HTR-8/SVneo (cell line): ENCODE results near the gene SAA4.
"Not testable (repeated sequence)": the region's sequence is repeated elsewhere in the genome, so short reads cannot be mapped to it uniquely, and the experiment has no call there.

Source experiments
- DNase-seq: peaks from one replicate; pipeline ENCODE4 v3.0.0; 2011; ENCODE audit warnings: low spot score, mixed read lengths; ENCODE audit not compliant: insufficient read length
- FAIRE-seq: peaks from 2 replicates; lab custom pipeline; 2011; peaks lifted over from hg19 to GRCh38; lab: Jason Lieb, UNC

Gene SAA4

DNA sequence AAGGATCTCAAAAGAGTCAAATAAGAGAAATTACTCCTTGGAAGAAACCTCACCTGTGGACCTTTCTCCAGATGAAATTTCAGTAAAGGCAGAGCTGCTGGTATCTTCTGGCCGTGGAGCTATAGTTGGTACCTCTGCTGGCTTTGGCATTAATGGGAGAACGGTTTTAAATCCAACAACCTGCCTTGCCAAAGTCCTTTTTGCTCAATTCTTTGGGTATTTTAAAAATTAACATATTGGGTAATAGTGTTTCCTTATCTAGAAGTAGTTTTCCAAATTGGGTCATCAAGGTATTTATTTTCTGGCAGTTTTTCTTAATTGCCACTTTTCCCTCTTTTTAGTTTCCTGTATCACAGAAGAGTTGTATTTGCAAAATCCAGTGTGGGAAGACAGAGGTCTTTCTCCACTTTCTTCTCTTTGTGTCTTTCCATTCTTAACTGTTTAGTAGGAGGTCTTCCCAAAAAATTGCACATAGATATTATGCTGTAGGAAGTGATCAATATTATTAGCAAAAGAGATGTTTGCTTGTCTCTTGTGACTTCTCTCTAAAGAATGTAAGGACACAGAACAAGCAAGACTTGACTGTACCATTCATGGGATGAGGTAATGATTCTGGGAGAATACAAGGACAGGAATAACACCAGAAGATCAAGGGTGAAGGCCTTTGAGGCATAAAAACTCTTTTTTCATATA is at the start of gene SAA4:
SAA4 (minus strand) TSS at position 139 of the 693 bp plus-strand sequence. CDS start 876 bp downstream, outside the sequence.
- FAIRE-seq: no peak
- no peak for DNase-seq

DNA sequence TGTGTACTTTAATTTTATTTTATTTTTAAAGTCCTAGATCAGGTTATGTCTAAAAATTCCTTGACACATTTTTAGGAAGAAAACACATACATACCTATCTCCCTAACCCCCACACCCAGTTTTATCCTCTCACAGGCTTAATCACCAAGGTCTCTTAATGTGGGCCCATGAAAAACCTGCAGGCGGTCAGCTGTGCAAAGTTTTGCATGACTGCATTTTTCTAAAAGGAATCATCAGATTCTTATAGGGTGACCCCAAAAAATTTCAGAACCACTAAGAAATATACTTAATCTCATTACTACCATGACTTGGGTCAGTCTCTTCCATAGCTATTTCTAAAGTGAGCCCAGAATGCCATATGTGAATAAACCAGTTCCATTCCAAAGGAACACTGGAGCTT is 49.2 kb upstream of the SAA4 start:
- no peak for FAIRE-seq
- no peak for DNase-seq

GRCh38 chr11:18282626-18283025 is 46.0 kb upstream of the SAA4 start:
- FAIRE-seq (no peak), DNase-seq (no peak)

- no peak for FAIRE-seq
- no peak for DNase-seq
These were observed 43.9 kb upstream of the SAA4 start for GRCh38 chr11:18280438-18281045.

DNA sequence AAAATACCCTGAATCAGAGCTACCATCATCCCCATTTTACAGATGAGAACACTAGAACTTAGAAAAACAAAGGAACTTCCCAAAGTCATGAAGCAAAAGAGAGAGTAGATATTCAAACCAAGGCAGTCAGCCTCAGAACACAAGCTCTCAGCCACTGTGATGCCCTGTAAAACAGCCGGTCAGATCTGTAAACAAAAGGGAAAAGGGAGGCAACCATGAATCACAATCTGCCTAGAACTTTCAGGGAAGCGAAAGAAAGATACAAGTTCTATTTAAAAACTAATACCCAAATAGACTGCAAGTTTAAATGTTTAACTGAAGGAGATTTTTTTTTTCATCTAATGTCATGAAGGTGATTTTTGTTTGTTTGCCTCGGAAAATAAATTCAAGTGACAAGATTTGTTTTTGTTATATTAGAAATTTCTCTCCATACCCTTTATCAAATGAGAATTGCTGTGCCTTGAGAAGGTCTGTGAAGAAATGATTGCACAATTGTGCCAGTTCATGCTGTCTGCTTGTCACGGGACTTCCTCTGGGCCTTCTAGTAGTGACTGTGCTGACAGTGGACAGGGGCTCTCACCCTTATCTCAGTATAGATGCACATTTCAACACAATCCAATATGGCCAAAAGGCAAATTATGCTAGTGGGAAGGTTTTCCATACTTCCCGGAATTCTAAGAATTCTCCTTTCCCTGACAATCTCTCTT is 41.1 kb upstream of the SAA4 start:
- DNase-seq (no peak), FAIRE-seq (no peak)

DNA sequence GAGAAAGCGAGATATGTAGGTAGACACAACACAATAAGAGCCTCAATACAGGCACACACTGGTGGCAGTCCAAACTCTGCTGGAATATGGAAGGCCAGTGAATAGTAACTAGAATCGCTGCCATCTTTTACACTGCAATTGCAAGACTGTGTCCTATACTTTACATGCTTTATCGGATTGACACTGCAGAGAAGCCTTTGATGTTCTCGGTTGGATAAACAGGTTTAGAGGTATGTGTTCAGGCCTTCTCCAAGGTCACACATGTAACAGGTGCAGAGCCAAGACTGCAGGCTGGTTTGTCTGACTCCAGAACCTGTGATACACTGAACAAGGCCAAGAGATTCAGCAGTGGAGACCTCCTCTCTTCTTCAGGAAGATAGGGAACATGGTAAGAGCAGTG is 34.6 kb upstream of the SAA4 start:
- no peak for DNase-seq
- no peak for FAIRE-seq

- DNase-seq (no peak), FAIRE-seq (no peak)
These were observed 33.5 kb upstream of the SAA4 start for GRCh38 chr11:18270102-18270501.

GRCh38 chr11:18269252-18269651 is 32.6 kb upstream of the SAA4 start:
- FAIRE-seq, DNase-seq: not testable (repeated sequence)

DNA sequence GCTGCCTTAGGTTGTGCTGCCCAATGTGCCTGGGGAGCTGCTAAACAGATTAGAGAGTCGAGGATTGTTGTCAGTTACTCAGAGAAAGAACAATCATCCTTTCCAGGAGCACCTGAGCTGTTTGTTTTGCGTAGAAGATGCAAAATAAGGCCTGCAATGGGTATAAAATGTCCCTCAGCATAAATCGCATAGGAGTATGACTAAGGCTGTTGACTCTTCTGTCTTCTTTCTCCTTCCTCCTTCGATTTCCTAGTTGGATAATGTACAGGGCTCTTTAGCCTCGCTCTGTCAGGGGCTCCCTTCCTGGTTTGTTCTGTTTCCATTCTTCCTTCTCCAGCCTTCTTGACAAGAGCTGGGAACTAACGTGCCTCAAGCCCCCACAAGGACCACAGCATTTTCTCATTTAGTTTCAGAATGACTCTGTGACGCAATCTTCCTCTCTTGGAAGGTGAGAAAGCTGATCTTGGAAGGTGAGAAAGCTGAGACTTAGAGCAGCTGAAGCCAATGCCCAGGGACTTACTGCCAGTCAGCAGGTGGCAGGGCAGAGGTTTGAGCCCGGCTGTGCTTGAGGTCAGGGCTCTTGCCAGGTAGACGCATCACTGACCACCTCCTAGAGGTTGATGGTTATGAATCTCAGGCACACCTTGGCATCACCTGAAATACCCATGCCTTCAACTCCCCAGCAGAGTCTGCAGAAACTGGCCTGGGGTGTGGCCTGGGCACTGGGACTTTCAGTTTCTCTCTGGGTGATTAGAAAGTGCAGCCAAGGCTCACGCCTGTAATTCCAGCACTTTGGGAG is 30.9 kb upstream of the SAA4 start:
- not testable (repeated sequence) for FAIRE-seq, DNase-seq

DNA sequence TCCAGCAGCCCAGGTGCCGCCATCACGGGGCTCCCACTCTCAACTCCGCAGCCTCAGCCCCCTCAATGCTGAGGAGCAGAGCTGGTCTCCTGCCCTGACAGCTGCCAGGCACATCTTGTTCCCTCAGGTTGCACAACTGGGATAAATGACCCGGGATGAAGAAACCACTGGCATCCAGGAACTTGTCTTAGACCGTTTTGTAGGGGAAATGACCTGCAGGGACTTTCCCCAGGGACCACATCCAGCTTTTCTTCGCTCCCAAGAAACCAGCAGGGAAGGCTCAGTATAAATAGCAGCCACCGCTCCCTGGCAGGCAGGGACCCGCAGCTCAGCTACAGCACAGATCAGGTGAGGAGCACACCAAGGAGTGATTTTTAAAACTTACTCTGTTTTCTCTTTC is 29.3 kb upstream of the SAA4 start, which contains the start of gene SAA1:
SAA1 (plus strand) TSS at position 316 of the 400 bp plus-strand sequence. CDS start 624 bp downstream, outside the sequence.
- no peak for FAIRE-seq
- no peak for DNase-seq

DNA sequence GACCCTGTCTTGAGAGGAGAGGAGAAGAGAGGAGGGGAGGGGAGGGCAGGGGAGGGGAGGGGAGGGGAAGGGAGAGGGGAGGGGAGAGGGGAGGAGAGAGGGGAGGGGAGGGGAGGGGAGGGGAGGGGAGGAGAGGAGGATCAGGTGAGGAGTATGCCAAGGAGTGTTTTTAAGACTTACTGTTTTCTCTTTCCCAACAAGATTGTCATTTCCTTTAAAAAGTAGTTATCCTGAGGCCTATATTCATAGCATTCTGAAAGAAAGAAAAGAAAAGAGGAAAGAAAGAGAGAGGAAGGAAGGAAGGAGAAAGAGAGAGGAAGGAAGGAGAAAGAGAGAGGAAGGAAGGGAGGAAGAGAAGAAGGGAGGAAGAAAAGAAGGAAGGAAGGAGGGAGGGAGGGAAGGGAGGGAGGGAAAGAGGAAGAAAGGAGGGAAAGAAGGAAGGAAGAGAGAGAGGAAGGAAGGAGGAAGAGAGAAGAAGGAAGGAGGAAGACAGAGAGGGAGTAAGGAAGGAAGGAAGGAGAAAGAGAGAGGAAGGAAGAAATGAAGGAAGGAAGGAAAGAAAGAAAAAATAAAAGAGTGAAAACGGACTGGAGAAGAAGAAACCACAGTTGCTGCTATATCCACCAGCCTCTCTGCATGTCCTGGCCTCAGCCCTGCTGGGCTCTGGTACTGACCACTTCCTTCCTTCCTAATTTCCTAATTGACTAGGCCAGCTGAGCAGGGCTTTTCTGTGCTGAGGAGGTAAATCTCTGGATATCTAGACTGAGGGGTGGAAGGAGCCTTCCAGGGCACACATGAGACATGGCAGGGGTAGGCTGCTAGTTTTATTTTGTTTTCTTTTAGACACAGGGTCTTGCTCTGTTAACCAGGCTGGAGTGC is 28.3 kb upstream of the SAA4 start:
- no peak for FAIRE-seq
- DNase-seq: no peak

- FAIRE-seq: no peak
- no peak for DNase-seq
These were observed 27.4 kb upstream of the SAA4 start for GRCh38 chr11:18264035-18264434.

- DNase-seq, FAIRE-seq: not testable (repeated sequence)
These were observed 26.2 kb upstream of the SAA4 start for GRCh38 chr11:18262681-18263350.

DNA sequence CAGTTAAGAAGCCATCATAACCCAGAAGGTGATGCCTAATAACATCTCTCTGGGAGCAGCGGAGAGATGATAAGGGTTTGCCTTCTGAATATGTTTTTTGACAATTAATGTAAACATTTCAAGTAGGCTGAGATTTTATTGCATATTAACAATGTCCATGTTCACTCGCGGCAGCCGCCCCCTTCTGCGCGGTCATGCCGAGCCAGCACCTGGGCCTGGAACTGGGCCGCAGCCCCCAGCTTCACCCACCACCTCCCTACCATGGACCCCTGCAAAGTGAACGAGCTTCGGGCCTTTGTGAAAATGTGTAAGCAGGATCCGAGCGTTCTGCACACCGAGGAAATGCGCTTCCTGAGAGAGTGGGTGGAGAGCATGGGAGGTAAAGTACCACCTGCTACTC is 25.1 kb upstream of the SAA4 start:
- FAIRE-seq (no peak), DNase-seq (no peak)

- no peak for DNase-seq
- no peak for FAIRE-seq
These were observed 22.7 kb upstream of the SAA4 start for GRCh38 chr11:18259259-18259658.

DNA sequence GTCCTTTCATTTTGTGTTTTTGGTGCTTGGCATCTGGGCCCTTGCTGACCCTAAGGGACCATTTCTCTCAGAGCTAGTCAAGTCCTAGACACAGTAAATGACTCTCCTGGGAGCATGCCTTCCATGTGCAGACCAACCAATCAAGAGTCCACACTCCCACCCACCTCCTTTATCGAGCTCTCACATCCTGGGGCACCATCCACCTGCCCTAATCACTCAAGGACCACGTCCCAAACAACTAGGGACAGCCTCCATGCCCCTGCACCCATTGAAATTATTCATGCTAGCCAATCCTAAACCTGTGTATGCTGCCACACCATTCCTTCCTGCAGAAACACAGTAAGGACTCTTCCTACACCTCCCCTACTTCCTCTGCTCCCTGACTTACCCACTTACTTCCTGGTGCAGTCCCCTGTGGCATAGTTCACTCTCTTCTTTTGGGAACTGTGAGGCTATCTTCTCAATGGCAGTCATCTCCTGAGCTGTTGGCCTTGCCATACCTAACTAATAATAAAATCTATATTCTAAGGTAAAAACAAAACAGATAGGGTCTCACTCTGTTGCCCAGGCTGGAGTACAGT is 18.3 kb upstream of the SAA4 start:
- no peak for FAIRE-seq
- DNase-seq: no peak

DNA sequence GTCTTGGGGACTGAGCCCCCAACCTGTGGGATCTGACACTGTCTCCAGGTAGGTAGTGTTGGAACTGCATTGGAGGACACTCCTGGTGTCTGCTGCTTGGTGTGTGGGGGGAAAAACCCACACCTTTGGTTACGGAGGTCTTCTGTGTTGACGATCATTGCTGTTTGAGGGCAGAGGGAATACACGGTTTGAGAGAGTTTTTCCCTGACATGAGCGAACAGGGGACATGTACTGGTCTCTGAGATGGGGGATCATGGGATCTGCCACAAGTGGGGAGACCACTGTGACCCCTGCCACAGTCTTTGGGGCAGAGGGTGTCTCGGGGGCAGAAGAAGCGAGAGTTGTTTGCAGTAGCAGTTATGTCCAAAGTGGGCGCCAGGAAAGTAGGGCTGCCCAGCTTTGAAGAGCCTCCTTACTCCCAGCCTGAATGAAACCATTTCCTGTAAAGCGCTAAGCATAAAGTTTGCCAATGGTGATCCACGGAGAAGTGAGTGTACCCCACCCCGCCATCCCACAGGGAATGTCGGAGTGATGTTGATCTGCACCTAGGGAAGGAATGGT is 17.3 kb upstream of the SAA4 start:
- DNase-seq: no peak
- no peak for FAIRE-seq

GRCh38 chr11:18253233-18253632 is 16.6 kb upstream of the SAA4 start:
- no peak for DNase-seq
- FAIRE-seq: no peak
